ENCODE results near the gene C12orf43. TPM values are rescaled to one million over a fixed set of nuclear protein-coding genes. Genes with fewer than 3 reads are reported as not detected.

Gene C12orf43
- total RNA-seq, 2 experiments from 2014 or later = 17.6 to 20.2 TPM

DNA sequence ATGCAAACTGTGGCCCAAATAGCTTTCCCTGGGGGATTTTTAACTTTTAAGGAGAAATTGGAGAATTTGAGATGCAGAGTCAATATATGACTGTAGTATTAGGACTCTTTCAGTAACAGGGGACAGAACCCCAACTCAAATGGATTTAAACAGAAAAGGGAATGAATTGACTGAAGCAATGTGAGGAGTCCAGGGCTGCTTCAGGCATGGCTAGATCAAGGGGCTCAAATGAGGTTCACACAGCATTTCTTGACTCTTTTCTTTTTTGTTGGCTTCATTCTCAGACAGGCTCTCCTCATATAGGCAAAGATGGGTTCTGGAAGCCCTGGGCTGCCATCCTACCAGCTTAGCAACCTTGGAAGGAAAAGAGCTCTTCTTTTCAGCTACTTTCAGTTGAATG is 24.3 kb downstream of the C12orf43 start:
- H3K27ac Mint-ChIP-seq = no peak overlapping the region
- ChIA-PET CTCF (interaction anchor here (0.5 to 1.6 kb wide), 5 partner anchors 20 to 47 kb away, joined by 3 to 4 read pairs (median 3); no protein-coding TSS in a partner anchor), POLR2A (no interaction called here)
- H3K9me3 Mint-ChIP-seq = no peaks in the 10 kb centered on the region
- no peak for DNase-seq
- H3K27me3 Mint-ChIP-seq = peaks cover 12% of the 10 kb centered on the region
- H3K36me3 Mint-ChIP-seq (ENCODE audit: low read depth) = no peaks in the 10 kb centered on the region
- H3K4me1 Mint-ChIP-seq = no peaks in the 10 kb centered on the region
- no peak overlapping the region for H3K4me3 Mint-ChIP-seq

DNA sequence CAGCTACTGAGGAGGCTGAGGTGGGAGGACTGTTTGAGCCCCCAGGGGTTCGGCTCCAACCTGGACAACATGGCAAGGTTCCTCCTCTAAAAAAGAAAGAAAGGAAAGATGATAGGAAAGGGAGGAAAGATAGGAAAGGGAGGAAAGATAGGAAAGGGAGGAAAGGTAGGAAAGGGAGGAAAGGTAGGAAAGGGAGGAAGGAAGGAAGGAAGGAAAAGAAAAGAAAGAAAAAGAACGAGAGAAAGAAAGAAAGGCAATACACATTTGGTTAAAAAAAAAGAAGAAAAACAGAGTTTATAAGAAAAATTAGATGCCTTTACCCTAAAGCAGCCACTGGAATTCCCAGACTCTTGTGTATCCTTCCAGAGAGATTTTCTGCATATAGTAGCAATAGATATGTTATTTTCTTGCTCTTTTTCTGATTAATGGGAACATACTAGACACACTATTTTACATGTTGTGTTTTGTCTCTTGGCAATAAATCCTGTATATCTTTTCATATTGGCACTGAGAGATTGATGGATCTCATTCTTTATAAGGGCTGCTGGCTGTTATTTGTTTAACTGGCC is 25.7 kb downstream of the C12orf43 start:
- CTCF ChIA-PET = interaction anchor here (0.9 to 1.6 kb wide), 3 partner anchors 11 to 19 kb away, joined by 3 to 4 read pairs (median 3); no protein-coding TSS in a partner anchor
- no peaks in the 10 kb centered on the region for H3K4me1 Mint-ChIP-seq
- no peak for DNase-seq

DNA sequence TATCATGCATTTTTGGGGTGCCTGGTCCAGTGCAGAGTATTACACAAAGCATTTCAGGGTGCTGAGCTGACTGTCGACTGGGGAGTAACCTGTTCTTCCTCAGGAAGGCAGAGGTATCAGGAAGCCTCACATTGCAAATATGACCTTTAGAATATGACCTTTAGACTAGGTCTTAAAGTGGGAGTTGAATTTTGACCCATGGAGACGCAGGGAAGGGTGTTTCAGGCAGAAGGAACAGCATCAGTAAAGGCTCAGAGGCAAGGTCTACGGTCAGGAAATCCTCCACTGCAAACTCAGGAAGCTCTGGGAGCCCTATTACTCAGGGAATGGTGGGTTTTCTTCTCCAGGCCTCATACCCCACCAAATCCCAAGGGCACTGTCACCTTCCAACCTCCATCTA is 26.6 kb downstream of the C12orf43 start:
- CTCF ChIA-PET = interaction anchor here (0.9 to 1.6 kb wide), 2 partner anchors 10 to 16 kb away, joined by 3 to 4 read pairs; no protein-coding TSS in a partner anchor

More for the DNA sequence above, 25.7 kb downstream of the C12orf43 start:
- Mint-ChIP-seq H3K36me3 (ENCODE audit: low read depth) (no peaks in the 10 kb centered on the region), H3K4me3 (no peak overlapping the region), H3K9me3 (no peaks in the 10 kb centered on the region), H3K27ac (no peak overlapping the region), H3K27me3 (peaks cover 10% of the 10 kb centered on the region)
- POLR2A ChIA-PET = no interaction called here

DNA sequence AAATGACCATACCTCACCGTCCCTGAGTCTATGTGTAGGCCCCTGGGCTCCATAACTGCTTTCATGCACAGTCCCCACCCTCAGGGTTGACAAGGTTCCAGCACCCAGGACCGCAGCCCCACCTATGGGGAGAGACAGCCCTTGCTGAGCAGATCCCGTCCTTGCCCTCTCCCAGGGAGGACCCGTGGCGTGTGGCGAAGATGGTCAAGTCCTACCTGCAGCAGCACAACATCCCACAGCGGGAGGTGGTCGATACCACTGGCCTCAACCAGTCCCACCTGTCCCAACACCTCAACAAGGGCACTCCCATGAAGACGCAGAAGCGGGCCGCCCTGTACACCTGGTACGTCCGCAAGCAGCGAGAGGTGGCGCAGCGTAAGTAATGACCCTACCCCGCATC is 27.6 kb downstream of the C12orf43 start:
- DNase-seq = no peak
- H3K27me3 Mint-ChIP-seq = peaks cover 3% of the 10 kb centered on the region
- POLR2A ChIA-PET = no interaction called here
- H3K9me3 Mint-ChIP-seq = no peaks in the 10 kb centered on the region
- CTCF ChIA-PET = interaction anchor here (1.6 kb wide), 1 partner anchor 17 kb away, joined by 4 read pairs; no protein-coding TSS in a partner anchor
- H3K4me3 Mint-ChIP-seq = no peak overlapping the region
- H3K36me3 Mint-ChIP-seq (ENCODE audit: low read depth) = no peaks in the 10 kb centered on the region
- H3K4me1 Mint-ChIP-seq = no peaks in the 10 kb centered on the region
- no peak overlapping the region for H3K27ac Mint-ChIP-seq

More for the DNA sequence above, 26.6 kb downstream of the C12orf43 start:
- Mint-ChIP-seq H3K27me3 (peaks cover 3% of the 10 kb centered on the region), H3K4me3 (no peak overlapping the region), H3K9me3 (no peaks in the 10 kb centered on the region), H3K27ac (no peak overlapping the region), H3K4me1 (no peaks in the 10 kb centered on the region), H3K36me3 (ENCODE audit: low read depth) (no peaks in the 10 kb centered on the region)
- no peak for DNase-seq
- POLR2A ChIA-PET = interaction anchor here (0.7 kb wide), 1 partner anchor 1425 kb away, joined by 3 read pairs; no protein-coding TSS in a partner anchor

DNA sequence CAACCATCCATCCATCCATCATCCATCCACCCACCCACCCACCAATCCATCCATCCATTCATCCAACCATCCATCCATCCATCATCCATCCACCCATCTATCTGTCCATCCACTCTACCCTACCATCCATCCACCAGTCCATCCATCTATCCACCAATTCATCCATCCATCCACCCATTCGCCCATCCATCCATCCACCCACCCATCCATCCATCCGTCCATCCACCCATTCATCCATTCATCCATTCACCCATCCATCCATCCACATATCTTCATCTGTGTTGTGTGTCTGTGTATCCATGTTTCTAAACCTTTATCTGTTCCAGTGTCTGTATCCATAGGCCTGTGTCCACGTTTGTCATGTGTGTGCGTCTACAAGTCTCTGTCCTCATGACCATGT is 28.1 kb downstream of the C12orf43 start:
- H3K4me3 Mint-ChIP-seq = no peak overlapping the region
- H3K27me3 Mint-ChIP-seq = peaks cover 3% of the 10 kb centered on the region
- DNase-seq = no peak
- ChIA-PET POLR2A (no interaction called here), CTCF (no interaction called here)
- no peak overlapping the region for H3K27ac Mint-ChIP-seq
- H3K36me3 Mint-ChIP-seq (ENCODE audit: low read depth) = no peaks in the 10 kb centered on the region
- H3K4me1 Mint-ChIP-seq = no peaks in the 10 kb centered on the region
- no peaks in the 10 kb centered on the region for H3K9me3 Mint-ChIP-seq

DNA sequence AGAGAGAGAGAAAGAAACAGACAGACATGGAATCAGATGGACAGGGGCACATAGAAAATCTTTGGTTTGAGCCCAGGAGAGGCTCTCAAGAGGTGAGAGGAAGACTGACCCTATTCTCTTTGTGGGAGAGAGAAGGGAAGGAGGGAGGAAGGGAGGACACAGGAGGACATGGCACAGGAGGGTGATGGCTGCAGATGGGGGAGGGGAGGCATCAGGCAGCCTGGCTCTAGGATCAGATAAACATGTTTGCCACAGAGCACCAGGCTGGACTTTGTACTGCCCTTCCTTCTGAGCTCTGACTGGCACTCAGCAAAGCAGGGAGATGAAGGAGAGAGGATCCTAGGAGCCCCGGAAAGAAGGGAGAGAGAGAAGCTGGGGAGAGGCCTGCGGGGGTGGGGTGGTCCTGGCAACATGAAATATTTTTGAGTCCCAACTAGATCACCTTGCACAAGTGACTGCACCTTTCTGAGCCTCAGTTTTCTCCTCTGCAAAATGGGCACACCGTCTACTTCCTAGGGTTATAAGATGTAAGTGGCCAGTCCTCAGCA is 31.9 kb downstream of the C12orf43 start:
- CTCF ChIA-PET = interaction anchor here (0.5 to 1.1 kb wide), 2 partner anchors 8 to 13 kb away, joined by 3 read pairs; no protein-coding TSS in a partner anchor
- POLR2A ChIA-PET = no interaction called here
- no peak for DNase-seq
- no peaks in the 10 kb centered on the region for H3K36me3 Mint-ChIP-seq (ENCODE audit: low read depth)
- no peak overlapping the region for H3K4me3 Mint-ChIP-seq
- no peak overlapping the region for H3K27ac Mint-ChIP-seq
- no peaks in the 10 kb centered on the region for H3K9me3 Mint-ChIP-seq
- H3K4me1 Mint-ChIP-seq = no peaks in the 10 kb centered on the region
- H3K27me3 Mint-ChIP-seq = no peaks in the 10 kb centered on the region

DNA sequence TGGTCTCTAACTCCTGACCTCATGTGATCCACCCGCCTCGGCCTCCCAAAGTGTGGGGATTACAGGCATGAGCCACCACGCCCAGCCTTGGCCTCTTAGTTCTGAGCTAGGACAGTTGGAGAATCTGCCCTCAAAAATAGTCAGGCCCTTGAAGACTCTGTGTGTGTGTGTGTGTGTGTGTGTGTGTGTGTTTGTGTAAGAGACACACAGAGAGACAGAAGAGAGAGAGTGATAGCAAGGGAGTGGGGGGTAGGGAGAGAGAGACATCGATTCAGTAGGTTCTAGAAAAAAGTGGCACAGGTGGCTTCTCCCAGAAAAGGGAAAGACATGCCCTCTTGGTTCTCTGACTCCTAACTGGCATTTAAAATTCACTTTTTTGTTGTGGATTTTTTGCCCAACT is 32.5 kb downstream of the C12orf43 start:
- Mint-ChIP-seq H3K27ac (no peak overlapping the region), H3K4me1 (no peaks in the 10 kb centered on the region), H3K27me3 (no peaks in the 10 kb centered on the region), H3K4me3 (no peak overlapping the region), H3K36me3 (ENCODE audit: low read depth) (no peaks in the 10 kb centered on the region), H3K9me3 (no peaks in the 10 kb centered on the region)
- ChIA-PET POLR2A (no interaction called here), CTCF (interaction anchor here (1.1 kb wide), 1 partner anchor 12 kb away, joined by 3 read pairs; no protein-coding TSS in a partner anchor)
- no peak for DNase-seq

DNA sequence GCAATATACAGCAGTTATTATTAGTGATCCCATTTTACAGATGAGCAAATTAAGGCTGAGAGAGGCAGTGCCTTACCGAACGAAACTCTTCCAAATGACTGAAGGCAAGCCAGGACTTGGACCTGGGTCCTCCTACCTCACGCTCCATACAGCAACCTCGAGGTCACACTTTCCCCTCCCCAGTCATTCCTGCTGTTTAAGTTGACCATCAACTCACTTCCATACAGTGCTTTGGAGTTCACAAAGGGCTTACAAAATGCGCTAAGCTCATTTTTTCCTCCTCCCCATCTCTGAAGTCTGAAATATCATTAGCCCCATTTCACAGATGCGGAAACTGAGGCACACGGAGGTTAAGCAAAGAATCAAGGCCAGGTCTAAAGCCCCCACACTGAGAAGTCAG is 33.6 kb downstream of the C12orf43 start:
- POLR2A ChIA-PET = no interaction called here
- Mint-ChIP-seq H3K27me3 (no peaks in the 10 kb centered on the region), H3K27ac (no peak overlapping the region)

DNA sequence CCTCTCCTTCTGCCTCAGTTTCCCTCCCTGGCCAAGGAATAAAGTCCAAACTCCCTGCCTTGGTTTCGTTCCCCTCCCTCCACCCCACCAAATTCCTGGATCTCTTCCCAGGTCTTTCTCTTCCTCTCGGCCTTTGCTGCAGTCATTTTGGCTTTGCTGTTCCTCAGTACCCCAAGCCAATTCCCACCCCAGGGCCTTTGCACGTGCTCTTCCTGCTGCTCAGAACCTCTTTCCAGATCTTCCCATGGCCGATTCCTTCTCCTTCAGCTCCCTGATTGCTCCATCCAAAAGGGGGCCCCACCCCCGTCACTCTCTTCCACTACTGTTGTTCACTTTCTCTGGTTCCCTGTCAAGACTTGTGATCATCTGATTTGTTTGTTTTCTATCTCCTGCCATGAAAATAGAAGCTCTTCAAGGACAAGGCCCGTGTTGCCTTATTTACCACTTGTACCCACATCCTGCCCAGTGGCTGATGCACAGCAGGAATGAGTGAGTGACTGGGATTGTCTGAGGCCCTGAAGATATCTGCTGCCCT is 34.8 kb downstream of the C12orf43 start:
- no peaks in the 10 kb centered on the region for H3K36me3 Mint-ChIP-seq (ENCODE audit: low read depth)
- H3K27ac Mint-ChIP-seq = no peak overlapping the region
- CTCF ChIA-PET = interaction anchor here (0.6 to 2.4 kb wide), 5 partner anchors 10 to 185 kb away, joined by 3 to 5 read pairs (median 5); no protein-coding TSS in a partner anchor

More for the DNA sequence above, 33.6 kb downstream of the C12orf43 start:
- H3K4me1 Mint-ChIP-seq = no peaks in the 10 kb centered on the region
- CTCF ChIA-PET = interaction anchor here (0.5 to 2.4 kb wide), 2 partner anchors 18 to 20 kb away, joined by 4 to 5 read pairs; no protein-coding TSS in a partner anchor
- no peak overlapping the region for H3K4me3 Mint-ChIP-seq
- DNase-seq = no peak
- no peaks in the 10 kb centered on the region for H3K36me3 Mint-ChIP-seq (ENCODE audit: low read depth)
- no peaks in the 10 kb centered on the region for H3K9me3 Mint-ChIP-seq

DNA sequence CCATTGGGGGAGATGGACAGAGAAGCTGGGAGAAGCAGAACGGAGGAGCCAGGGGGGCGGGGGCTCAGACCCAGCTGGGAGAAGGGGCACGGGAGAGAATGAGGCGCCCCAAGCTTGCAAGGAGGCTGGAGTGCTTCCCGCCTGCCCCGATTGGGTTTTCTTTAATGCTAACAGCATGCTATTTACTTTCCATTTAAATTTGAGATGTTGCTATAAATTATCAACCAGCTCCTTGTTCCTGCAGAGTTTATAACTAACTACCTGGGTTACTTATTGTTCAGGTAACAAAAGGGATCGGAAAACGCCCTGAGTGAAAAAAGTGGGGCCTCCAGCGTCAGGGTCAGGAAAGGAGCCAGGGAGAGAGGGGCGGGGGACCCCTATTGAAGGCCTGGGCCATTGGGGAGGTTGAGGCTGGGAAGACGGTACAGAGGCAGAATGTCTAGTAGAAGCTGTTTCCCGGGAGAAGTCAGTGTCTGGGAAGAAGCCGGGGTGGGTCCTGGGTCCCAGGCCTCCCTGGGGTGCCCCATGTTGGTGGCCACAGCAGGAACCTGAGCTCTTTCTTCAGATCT is 35.4 kb downstream of the C12orf43 start:
- CTCF ChIA-PET = interaction anchor here (0.6 to 2.4 kb wide), 5 partner anchors 10 to 656 kb away, joined by 3 to 5 read pairs (median 5); no protein-coding TSS in a partner anchor
- POLR2A ChIA-PET = no interaction called here
- Mint-ChIP-seq H3K4me3 (no peak overlapping the region), H3K27me3 (no peaks in the 10 kb centered on the region), H3K36me3 (ENCODE audit: low read depth) (no peaks in the 10 kb centered on the region), H3K9me3 (no peaks in the 10 kb centered on the region), H3K4me1 (no peaks in the 10 kb centered on the region), H3K27ac (no peak overlapping the region)
- DNase-seq = no peak

More for the DNA sequence above, 34.8 kb downstream of the C12orf43 start:
- Mint-ChIP-seq H3K4me1 (no peaks in the 10 kb centered on the region), H3K4me3 (no peak overlapping the region), H3K27me3 (no peaks in the 10 kb centered on the region), H3K9me3 (no peaks in the 10 kb centered on the region)
- DNase-seq = no peak
- POLR2A ChIA-PET = no interaction called here

DNA sequence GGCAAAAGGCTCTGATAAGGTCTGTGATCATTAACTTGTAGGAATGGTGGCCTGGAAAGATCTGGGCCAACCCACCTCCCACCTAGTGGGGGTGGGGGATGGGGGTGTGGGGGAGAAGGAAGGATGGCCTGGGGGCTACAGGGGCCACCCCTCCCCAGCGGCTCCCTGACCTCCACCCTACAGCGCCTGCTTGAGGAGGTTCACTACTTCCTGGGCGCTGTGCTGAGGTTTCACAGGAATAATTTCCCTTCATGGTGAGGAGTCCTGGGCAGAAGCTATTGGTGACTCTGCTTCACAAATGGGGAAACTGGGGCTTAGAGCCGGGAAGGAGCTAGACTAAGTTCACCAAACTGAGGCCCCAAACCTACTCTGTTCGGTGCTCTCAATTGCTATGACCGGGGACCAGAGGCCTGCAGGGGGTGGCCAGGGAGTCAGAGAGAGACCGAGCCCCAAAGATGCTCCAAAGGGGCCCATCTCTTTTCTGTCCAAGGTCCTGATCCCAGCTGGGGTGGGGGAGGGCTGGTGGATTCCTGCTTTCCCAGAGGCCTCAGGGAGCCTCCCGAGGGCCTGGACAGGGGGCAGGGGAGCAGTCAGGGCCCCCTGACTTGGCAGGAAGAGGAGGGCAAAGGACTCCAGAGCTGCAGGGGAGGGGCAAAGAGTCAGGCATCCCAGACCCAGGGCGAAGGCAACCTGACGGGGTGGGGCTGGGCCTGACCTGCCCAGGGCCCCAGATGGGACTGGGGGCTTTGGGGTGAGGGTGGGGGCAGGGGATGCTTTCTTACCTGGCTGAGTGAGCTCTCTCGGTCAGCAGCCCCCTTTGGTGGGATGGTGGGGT is 36.2 kb downstream of the C12orf43 start:
- H3K36me3 Mint-ChIP-seq (ENCODE audit: low read depth) = no peaks in the 10 kb centered on the region
- H3K27me3 Mint-ChIP-seq = no peaks in the 10 kb centered on the region
- no peak overlapping the region for H3K27ac Mint-ChIP-seq
- no peaks in the 10 kb centered on the region for H3K9me3 Mint-ChIP-seq
- no peaks in the 10 kb centered on the region for H3K4me1 Mint-ChIP-seq
- no peak for DNase-seq
- no peak overlapping the region for H3K4me3 Mint-ChIP-seq
- ChIA-PET POLR2A (interaction anchor here (0.6 kb wide), 1 partner anchor 37 kb away, joined by 3 read pairs; no protein-coding TSS in a partner anchor), CTCF (interaction anchor here (0.7 to 2.4 kb wide), 5 partner anchors 9 to 655 kb away, joined by 3 to 5 read pairs (median 3); no protein-coding TSS in a partner anchor)

DNA sequence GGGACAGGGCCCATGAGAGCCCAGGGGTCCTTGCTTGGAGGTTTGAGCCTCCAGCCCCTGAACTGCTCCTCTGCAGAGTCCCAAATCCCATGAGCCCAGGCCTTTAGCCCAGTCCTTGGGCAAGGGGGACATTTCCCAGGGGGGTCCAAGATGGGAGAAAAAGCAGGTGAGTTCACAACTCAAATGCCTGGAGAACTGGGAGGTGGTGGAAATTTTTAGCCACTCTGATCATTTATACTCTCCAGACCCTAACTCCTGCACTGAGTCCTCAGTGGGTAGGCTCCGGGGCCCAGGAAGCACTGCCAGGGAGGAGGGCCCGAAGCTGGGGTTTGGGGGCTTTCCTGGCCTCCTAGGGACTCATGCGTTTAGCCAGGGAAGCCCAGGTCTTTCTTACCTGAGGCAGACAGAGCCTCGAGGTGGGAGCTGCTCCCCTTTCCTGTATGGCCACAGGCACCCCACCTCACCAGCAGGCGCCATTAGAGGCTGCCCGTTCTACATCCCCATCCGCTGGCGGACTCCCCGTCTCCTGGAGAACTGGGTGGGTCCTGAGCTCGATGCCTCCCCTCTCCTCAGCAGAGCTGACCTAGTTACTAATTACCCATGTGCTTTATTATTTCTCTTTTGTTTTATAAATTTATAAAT is 36.9 kb downstream of the C12orf43 start:
- Mint-ChIP-seq H3K36me3 (ENCODE audit: low read depth) (no peaks in the 10 kb centered on the region), H3K27me3 (no peaks in the 10 kb centered on the region), H3K4me1 (no peaks in the 10 kb centered on the region), H3K4me3 (no peak overlapping the region), H3K9me3 (no peaks in the 10 kb centered on the region), H3K27ac (no peak overlapping the region)
- ChIA-PET CTCF (interaction anchor here (0.9 kb wide), 1 partner anchor 10 kb away, joined by 3 read pairs; no protein-coding TSS in a partner anchor), POLR2A (interaction anchor here (0.6 kb wide), 1 partner anchor 37 kb away, joined by 3 read pairs; no protein-coding TSS in a partner anchor)
- DNase-seq = no peak

Data from activated CD4-positive, alpha-beta T cell treated with anti-CD3 and anti-CD28 coated beads, Interleukin-2, amount 10 ng/mL, durations not matched to agents 7 days and 5 days (primary cell).